ENCODE results near the gene OOSP3.

DNA sequence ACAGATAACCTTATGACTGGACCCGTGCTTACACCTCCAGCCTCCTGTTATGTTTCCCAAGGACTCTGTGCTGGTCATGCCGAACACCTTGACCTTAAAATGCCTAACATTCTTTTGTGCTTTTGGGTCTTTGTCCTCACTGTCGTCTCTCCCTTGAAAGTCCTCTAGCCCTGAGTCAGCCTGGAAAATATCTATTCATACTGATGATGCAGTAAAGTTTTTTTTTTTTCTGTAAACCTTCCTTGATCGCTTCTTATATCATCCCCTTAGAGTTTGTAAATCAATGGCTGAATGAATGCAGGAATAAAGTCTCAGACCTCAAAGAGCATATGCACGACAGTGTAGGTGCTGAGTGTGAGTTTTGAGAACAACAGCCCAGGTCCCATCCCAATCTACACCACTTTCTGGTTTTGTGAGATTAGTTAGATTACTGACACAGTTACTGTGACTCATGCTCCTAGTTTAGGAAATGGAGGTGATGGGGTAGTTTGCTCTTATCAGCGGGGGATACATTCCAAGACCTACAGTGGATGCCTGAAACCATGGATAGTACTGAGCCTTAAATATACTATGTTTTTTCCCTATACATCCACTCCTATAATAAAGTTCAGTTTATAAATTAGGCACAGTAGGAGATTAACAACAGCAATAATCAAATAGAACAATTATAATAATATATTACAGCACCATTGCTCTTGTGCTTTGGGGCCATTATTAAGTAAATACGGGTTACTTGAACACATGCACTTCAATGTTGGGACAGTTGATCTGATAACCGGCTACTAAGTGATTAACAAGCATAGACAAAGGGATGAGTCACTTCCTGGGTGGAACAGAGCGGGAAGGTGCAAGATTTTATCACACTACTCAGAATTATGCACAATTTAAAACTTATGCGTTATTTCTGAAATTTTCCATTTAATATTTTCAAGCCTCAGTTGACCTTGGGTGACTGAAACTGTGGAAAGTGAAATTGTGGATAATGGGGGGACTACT is 20.8 kb upstream of the OOSP3 start:
- TF ChIP-seq, protein P1, sequence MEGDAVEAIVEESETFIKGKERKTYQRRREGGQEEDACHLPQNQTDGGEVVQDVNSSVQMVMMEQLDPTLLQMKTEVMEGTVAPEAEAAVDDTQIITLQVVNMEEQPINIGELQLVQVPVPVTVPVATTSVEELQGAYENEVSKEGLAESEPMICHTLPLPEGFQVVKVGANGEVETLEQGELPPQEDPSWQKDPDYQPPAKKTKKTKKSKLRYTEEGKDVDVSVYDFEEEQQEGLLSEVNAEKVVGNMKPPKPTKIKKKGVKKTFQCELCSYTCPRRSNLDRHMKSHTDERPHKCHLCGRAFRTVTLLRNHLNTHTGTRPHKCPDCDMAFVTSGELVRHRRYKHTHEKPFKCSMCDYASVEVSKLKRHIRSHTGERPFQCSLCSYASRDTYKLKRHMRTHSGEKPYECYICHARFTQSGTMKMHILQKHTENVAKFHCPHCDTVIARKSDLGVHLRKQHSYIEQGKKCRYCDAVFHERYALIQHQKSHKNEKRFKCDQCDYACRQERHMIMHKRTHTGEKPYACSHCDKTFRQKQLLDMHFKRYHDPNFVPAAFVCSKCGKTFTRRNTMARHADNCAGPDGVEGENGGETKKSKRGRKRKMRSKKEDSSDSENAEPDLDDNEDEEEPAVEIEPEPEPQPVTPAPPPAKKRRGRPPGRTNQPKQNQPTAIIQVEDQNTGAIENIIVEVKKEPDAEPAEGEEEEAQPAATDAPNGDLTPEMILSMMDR (conservative IDR thresholded peaks at IDR 0.05; ENCODE audit: low read length), result no peak
- TF ChIP-seq EZH2phosphoT487 (IDR thresholded peaks at IDR 0.05; ENCODE audit: borderline replicate concordance, low read depth, low read length), result no peak
